Naive thymus-derived CD4-positive, alpha-beta T cell (primary cell): ENCODE results near the gene ARIH2. TPM values are rescaled to one million over a fixed set of nuclear protein-coding genes. Genes with fewer than 3 reads are reported as not detected.
A peak's percentile ranks its signal among the peaks of the same experiment; 100 is the strongest.

ENCODE experiments used
- ATAC-seq: fragments of 150-1000 bp; cut with Tn5 transposase; 2 replicates; pipeline ENCODE4 v1.10.0; 2021; ENCODE audit warnings: mild to moderate bottlenecking, moderate library complexity
- CTCF ChIA-PET: fragments of 350-600 bp; sonication (Branson Sonifier 250); formaldehyde crosslinking; loops from one replicate; lab custom pipeline; 2021; ENCODE audit warnings: antibody characterized with exemption; lab: Charles Lee
- POLR2A ChIA-PET: fragments of 350-600 bp; sonication (Branson Sonifier 250); formaldehyde crosslinking; loops from one replicate; lab custom pipeline; 2021; ENCODE audit warnings: antibody characterized with exemption, inconsistent platforms; lab: Charles Lee
- DNase-seq, 9 donors: peaks; one replicate each; pipeline versions ENCODE4 v3.0.0 to v3.0.0-alpha.2; 2020 to 2022; ENCODE audit warnings: mixed read lengths in 1 of 9
- H3K27ac ChIP-seq: one replicate; pipeline ENCODE4 v1.7.0; 2013; ENCODE audit warnings: mild to moderate bottlenecking, low read depth, low read length, moderate library complexity
- H3K27me3 ChIP-seq, 2 donors: one replicate each; pipeline ENCODE4 v1.7.0; 2013; ENCODE audit warnings: low read length in 2 of 2, mild to moderate bottlenecking in 2 of 2, moderate library complexity in 2 of 2; ENCODE audit not compliant: control insufficient read depth in 2 of 2, insufficient read depth in 2 of 2
- H3K36me3 ChIP-seq, 3 experiments: 1 replicate in 2 of 3; 2 replicates in 1 of 3; pipeline ENCODE4 v1.7.0; 2013; ENCODE audit warnings: low read length in 3 of 3, mild to moderate bottlenecking in 3 of 3, moderate library complexity in 1 of 3; ENCODE audit not compliant: insufficient read depth in 3 of 3, control insufficient read depth in 2 of 3
- H3K4me1 ChIP-seq, 2 donors: one replicate each; pipeline ENCODE4 v1.7.0; 2013; ENCODE audit warnings: low read length in 2 of 2, mild to moderate bottlenecking in 2 of 2, moderate library complexity in 1 of 2; ENCODE audit not compliant: control insufficient read depth in 2 of 2, insufficient read depth in 2 of 2
- H3K4me3 ChIP-seq: 2 replicates; pipeline ENCODE4 v1.7.0; 2013; ENCODE audit warnings: mild to moderate bottlenecking, low read length
- H3K9me3 ChIP-seq, 3 experiments: 1 replicate in 2 of 3; 2 replicates in 1 of 3; pipeline ENCODE4 v1.7.0; 2013; ENCODE audit warnings: low read length in 3 of 3; ENCODE audit not compliant: control insufficient read depth in 2 of 3
- H3K27ac Mint-ChIP-seq, 9 donors: one replicate each; pipeline ENCODE4 v1.8.0; 2020 to 2022; ENCODE audit warnings: mixed read lengths in 9 of 9, mild to moderate bottlenecking in 8 of 9, moderate library complexity in 5 of 9, inconsistent platforms in 2 of 9
- H3K27me3 Mint-ChIP-seq, 5 donors: one replicate each; pipeline ENCODE4 v1.8.0; 2021 to 2022; ENCODE audit warnings: mixed read lengths in 5 of 5, mild to moderate bottlenecking in 1 of 5
- H3K36me3 Mint-ChIP-seq, 5 donors: one replicate each; pipeline ENCODE4 v1.8.0; 2020 to 2022; ENCODE audit warnings: mixed read lengths in 5 of 5, mild to moderate bottlenecking in 3 of 5, inconsistent platforms in 1 of 5
- H3K4me1 Mint-ChIP-seq, 7 donors: one replicate each; pipeline ENCODE4 v1.8.0; 2020 to 2022; ENCODE audit warnings: mixed read lengths in 7 of 7, mild to moderate bottlenecking in 3 of 7, inconsistent platforms in 1 of 7
- H3K4me3 Mint-ChIP-seq, 10 donors: one replicate each; pipeline ENCODE4 v1.8.0; 2020 to 2022; ENCODE audit warnings: mild to moderate bottlenecking in 10 of 10, mixed read lengths in 10 of 10, moderate library complexity in 6 of 10, inconsistent platforms in 2 of 10
- H3K9me3 Mint-ChIP-seq, 11 donors: one replicate each; pipeline ENCODE4 v1.8.0; 2020 to 2022; ENCODE audit warnings: mixed read lengths in 11 of 11, mild to moderate bottlenecking in 4 of 11, inconsistent platforms in 1 of 11, moderate library complexity in 1 of 11
- intact Hi-C, 2 donors: fragments of 100-400 bp; cut with micrococcal nuclease; formaldehyde crosslinking; loops; one replicate each; pipeline ENCODE4 v1.15.1; 2023
- polyA plus RNA-seq, 2 donors: library from polyadenylated mRNA; unstranded; fragments of 300-500 nt; fragmentation: Illumina TruSeq; gene quantifications; one replicate each; pipeline ENCODE4 v1.2.3, GENCODE V29; 2021
- total RNA-seq, 6 experiments: library from RNA in 5 of 6; stranded (reverse) in 5 of 6; gene quantifications; 1 replicate in 5 of 6; 2 replicates in 1 of 6; pipeline ENCODE4 v1.2.3 and lab custom pipeline; 2021 to 2026

The ARIH2 gene
- total and polyA plus RNA-seq, 7 experiments from 2014 or later, result 103 to 189 (median 140) TPM

DNA sequence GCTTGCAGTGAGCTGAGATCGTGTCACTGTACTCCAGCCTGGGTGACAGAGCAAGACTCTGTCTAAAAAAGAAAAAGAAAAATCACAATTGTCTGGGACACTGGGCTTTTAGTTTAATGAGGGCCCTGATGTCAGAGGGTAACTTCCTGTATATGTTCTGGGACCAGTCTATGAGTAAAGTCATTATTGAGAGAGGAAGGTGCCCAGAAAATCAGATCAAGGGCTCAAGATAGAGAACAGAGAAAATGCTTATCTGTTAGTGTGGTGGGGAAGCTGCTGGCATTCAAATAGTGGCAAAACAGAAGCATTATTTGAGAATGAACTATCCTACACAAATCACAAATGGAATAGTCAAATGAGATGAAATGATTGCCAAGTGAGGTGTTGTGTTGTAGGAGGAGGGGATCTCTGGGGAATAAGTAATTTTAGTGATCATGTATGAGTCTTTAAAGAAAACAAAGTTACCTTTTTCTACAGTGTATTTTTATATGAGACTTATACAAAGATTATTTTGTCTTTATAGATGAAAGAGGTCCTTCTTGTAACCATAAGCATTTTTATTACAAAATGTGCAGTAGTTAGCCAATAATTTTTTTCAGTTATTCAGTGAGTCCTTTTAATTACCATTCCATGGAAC, 13.4 kb downstream of the ARIH2 start:
- Mint-ChIP-seq H3K9me3 (peaks cover 0 to 4% (median 0%) of the 10 kb centered on the region in 11 donors), H3K36me3 (peaks cover 17 to 54% (median 46%) of the 10 kb centered on the region in 5 donors), H3K27me3 (no peaks in the 10 kb centered on the region), H3K4me1 (peaks cover 38 to 82% (median 76%) of the 10 kb centered on the region in 7 donors), H3K4me3 (peak overlapping the region in 6 of 10 donors; percentile 13 to 50 (median 40)), H3K27ac (peak overlapping the region in 5 of 9 donors; percentile 1 to 73 (median 58))
- Histone ChIP-seq H3K36me3 (peaks cover 0 to 59% (median 13%) of the 10 kb centered on the region in 3 experiments), H3K27ac (no peak overlapping the region), H3K9me3 (no peaks in the 10 kb centered on the region), H3K27me3 (no peaks in the 10 kb centered on the region), H3K4me3 (no peak overlapping the region), H3K4me1 (peaks cover 17 to 22% of the 10 kb centered on the region in 2 donors)
- CTCF ChIA-PET, result interaction anchor here (0.7 to 0.9 kb wide), 2 partner anchors 9 to 687 kb away, joined by 4 to 6 read pairs; no protein-coding TSS in a partner anchor
- POLR2A ChIA-PET, result no interaction called here
- ATAC-seq (peak; percentile 39), DNase-seq (no peak)
- intact Hi-C loops, result loop anchor here (5.0 kb wide), 3 partner anchors 35 to 195 kb away; partner anchors contain the start of gene SLC25A20 (in 2 of the 2)

DNA sequence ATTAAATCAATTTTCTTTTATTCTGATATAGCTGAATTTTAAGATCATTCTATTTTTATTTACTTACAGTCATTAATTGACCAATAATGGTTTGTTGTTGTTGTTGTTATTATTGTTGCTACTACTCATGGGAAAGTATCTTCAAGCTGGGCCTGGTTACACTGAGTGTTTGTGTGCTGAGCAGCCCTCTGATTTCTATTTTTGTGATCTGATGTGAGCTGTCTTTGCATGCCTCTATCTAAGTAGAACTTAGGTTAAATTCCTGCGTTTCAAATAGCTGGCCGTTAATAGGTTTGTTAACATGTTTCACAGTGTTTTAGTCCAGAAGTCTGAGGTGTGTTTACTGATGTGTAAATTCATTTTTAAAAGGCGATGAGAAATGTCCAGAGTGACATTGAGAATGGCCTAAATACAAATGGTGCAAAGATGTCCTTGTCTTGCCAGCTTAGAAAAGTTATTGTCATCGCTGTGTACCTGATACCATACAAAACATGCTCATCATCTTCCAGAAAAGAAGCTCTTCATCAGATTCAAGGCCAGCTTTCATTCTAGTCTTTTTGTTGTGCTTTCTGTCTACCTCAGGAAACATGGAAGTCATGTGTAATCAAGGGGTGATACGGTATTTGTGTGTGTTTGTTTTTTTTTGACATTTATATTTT, 15.8 kb downstream of the ARIH2 start:
- peaks cover 8 to 48% (median 40%) of the 10 kb centered on the region in 5 donors for H3K36me3 Mint-ChIP-seq
- ATAC-seq, result no peak
- ChIA-PET CTCF (no interaction called here), POLR2A (interaction anchor here (0.6 to 0.7 kb wide), 3 partner anchors 11 to 386 kb away, joined by 3 to 5 read pairs (median 3); no protein-coding TSS in a partner anchor)
- H3K4me3 Mint-ChIP-seq, result no peak overlapping the region
- H3K27me3 Mint-ChIP-seq, result no peaks in the 10 kb centered on the region
- H3K4me1 ChIP-seq, result peaks cover 0 to 4% of the 10 kb centered on the region in 2 donors
- H3K9me3 ChIP-seq, result no peaks in the 10 kb centered on the region
- H3K27ac Mint-ChIP-seq, result peak overlapping the region in 1 of 9 donors; percentile 40
- intact Hi-C loops, result loop anchor here (5.0 kb wide), 3 partner anchors 33 to 197 kb away; partner anchors contain the start of gene SLC25A20 (in 2 of the 2)
- no peak overlapping the region for H3K27ac ChIP-seq
- H3K9me3 Mint-ChIP-seq, result peaks cover 0 to 4% (median 0%) of the 10 kb centered on the region in 11 donors
- no peak overlapping the region for H3K4me3 ChIP-seq
- H3K27me3 ChIP-seq, result no peaks in the 10 kb centered on the region
- H3K4me1 Mint-ChIP-seq, result peaks cover 26 to 73% (median 64%) of the 10 kb centered on the region in 7 donors
- peaks cover 0 to 41% (median 8%) of the 10 kb centered on the region in 3 experiments for H3K36me3 ChIP-seq
- DNase-seq, result no peak

DNA sequence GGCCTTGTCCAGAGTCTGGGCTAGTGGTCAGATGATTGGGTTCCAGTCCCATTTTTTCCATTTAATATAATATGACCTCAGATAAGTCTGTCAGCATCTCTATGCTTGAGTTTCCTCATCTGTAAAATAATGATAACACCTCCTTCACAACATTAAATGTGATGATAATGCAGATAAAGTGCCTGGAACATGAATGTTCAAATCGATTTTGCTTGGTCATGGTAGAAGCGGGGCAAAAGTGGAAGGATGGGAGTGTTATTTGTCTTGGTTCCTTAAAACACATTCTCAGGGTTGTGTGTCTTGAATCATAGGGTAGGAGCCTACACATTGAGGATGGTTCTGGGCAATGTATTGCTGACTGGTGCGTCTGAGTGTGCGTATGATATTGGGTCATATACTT, 16.9 kb downstream of the ARIH2 start:
- peaks cover 20 to 63% (median 56%) of the 10 kb centered on the region in 7 donors for H3K4me1 Mint-ChIP-seq
- H3K36me3 Mint-ChIP-seq, result peaks cover 4 to 42% (median 34%) of the 10 kb centered on the region in 5 donors
- no peaks in the 10 kb centered on the region for H3K27me3 Mint-ChIP-seq
- peaks cover 0 to 37% (median 8%) of the 10 kb centered on the region in 3 experiments for H3K36me3 ChIP-seq
- H3K9me3 ChIP-seq, result no peaks in the 10 kb centered on the region
- ChIA-PET POLR2A (no interaction called here), CTCF (no interaction called here)
- peak overlapping the region in 1 of 9 donors; percentile 32 for H3K27ac Mint-ChIP-seq
- no peaks in the 10 kb centered on the region for H3K27me3 ChIP-seq
- DNase-seq (no peak), ATAC-seq (peak; percentile 43)
- H3K4me3 ChIP-seq, result no peak overlapping the region
- H3K27ac ChIP-seq, result no peak overlapping the region
- no peaks in the 10 kb centered on the region for H3K4me1 ChIP-seq
- H3K9me3 Mint-ChIP-seq, result peaks cover 0 to 5% (median 0%) of the 10 kb centered on the region in 11 donors
- no peak overlapping the region for H3K4me3 Mint-ChIP-seq
- intact Hi-C loops, result no loop called here

DNA sequence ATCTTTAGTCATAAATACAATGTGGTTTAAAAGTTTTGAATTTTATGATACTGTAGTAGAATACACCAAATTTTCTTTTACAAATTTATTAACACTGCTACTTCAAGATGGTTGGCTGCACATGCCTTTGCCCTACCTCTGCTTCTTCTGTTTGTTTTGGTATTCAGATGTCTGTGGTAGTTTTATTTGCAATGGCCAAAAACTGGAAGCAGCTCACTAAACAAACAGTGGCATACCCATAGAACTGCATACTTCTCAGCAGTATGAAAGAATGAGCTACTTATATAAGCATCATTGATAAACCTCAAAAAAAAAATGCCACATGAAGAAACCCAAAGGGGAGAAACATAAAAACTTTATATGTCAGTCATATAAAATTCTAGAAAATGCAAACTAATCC, 19.5 kb downstream of the ARIH2 start:
- Mint-ChIP-seq H3K27me3 (no peaks in the 10 kb centered on the region), H3K27ac (peak overlapping the region in 4 of 9 donors; percentile 6 to 45 (median 17)), H3K4me3 (no peak overlapping the region), H3K36me3 (peaks cover 4 to 30% (median 25%) of the 10 kb centered on the region in 5 donors), H3K9me3 (peaks cover 0 to 2% (median 0%) of the 10 kb centered on the region in 11 donors), H3K4me1 (peaks cover 13 to 52% (median 45%) of the 10 kb centered on the region in 7 donors)
- CTCF ChIA-PET, result no interaction called here
- peaks cover 0 to 29% (median 5%) of the 10 kb centered on the region in 3 experiments for H3K36me3 ChIP-seq
- H3K27ac ChIP-seq, result no peak overlapping the region
- DNase-seq (no peak), ATAC-seq (no peak)
- no peaks in the 10 kb centered on the region for H3K4me1 ChIP-seq
- POLR2A ChIA-PET, result interaction anchor here (0.6 to 0.7 kb wide), 2 partner anchors 23 to 676 kb away, joined by 3 to 4 read pairs; no protein-coding TSS in a partner anchor
- H3K9me3 ChIP-seq, result no peaks in the 10 kb centered on the region
- no peak overlapping the region for H3K4me3 ChIP-seq
- H3K27me3 ChIP-seq, result no peaks in the 10 kb centered on the region
- intact Hi-C loops, result no loop called here

DNA sequence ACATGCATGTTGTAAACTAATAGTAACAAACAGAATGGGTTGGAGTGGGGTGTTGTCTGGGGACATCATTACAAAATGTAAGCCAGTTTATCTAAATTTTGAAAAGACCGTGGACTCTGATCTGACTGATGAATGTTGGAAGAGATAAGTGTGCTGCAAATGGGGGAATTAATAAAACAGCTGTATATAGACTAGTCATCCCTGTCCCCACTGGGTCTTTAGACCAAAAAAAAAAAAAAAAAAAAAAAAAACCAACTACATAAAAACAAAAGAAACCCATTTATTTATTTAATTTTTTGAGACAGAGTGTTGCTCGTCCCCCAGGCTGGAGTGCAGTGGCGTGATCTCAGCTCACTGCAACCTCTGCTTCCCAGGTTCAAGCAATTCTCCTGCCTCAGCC, 20.0 kb downstream of the ARIH2 start:
- Mint-ChIP-seq H3K27ac (peak overlapping the region in 4 of 9 donors; percentile 6 to 45 (median 25)), H3K4me1 (peaks cover 15 to 53% (median 48%) of the 10 kb centered on the region in 7 donors), H3K36me3 (peaks cover 4 to 32% (median 24%) of the 10 kb centered on the region in 5 donors), H3K27me3 (no peaks in the 10 kb centered on the region), H3K4me3 (no peak overlapping the region), H3K9me3 (peaks cover 0 to 2% (median 0%) of the 10 kb centered on the region in 11 donors)
- peaks cover 0 to 29% (median 3%) of the 10 kb centered on the region in 3 experiments for H3K36me3 ChIP-seq
- no peaks in the 10 kb centered on the region for H3K9me3 ChIP-seq
- no peaks in the 10 kb centered on the region for H3K27me3 ChIP-seq
- ATAC-seq (no peak), DNase-seq (no peak)
- POLR2A ChIA-PET, result interaction anchor here (0.6 kb wide), 1 partner anchor 23 kb away, joined by 4 read pairs; no protein-coding TSS in a partner anchor
- CTCF ChIA-PET, result no interaction called here
- no peaks in the 10 kb centered on the region for H3K4me1 ChIP-seq
- H3K27ac ChIP-seq, result no peak overlapping the region
- intact Hi-C loops, result no loop called here
- no peak overlapping the region for H3K4me3 ChIP-seq

DNA sequence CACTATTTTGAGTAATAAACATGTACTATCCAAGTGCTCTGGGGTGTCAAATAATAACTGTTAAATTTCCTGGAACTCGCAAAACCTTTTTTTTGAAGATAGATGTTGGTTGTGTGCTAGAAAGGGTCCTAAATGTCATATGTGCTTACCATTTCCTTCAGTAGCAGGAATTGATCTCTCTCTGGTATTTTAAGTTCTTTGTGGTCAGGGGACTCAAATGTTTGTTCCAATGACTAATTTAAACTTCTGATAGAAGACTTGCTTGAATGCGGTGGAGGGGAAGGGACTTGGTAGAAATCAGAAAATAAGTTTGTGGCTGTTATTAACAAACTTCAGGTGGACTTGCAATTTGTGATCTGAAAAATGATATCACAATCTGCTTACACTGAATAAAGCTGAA, 26.8 kb downstream of the ARIH2 start:
- H3K36me3 ChIP-seq, result peaks cover 0 to 30% (median 3%) of the 10 kb centered on the region in 3 experiments
- H3K27me3 Mint-ChIP-seq, result no peaks in the 10 kb centered on the region
- no peaks in the 10 kb centered on the region for H3K4me1 ChIP-seq
- no peak overlapping the region for H3K4me3 ChIP-seq
- CTCF ChIA-PET, result no interaction called here
- DNase-seq (no peak), ATAC-seq (no peak)
- no peaks in the 10 kb centered on the region for H3K9me3 Mint-ChIP-seq
- POLR2A ChIA-PET, result no interaction called here
- intact Hi-C loops, result no loop called here
- H3K27ac Mint-ChIP-seq, result peak overlapping the region in 7 of 9 donors; percentile 20 to 75 (median 44)
- H3K4me1 Mint-ChIP-seq, result peaks cover 7 to 40% (median 26%) of the 10 kb centered on the region in 7 donors
- no peak overlapping the region for H3K27ac ChIP-seq
- H3K36me3 Mint-ChIP-seq, result peaks cover 0 to 21% (median 4%) of the 10 kb centered on the region in 5 donors
- no peaks in the 10 kb centered on the region for H3K27me3 ChIP-seq
- H3K9me3 ChIP-seq, result no peaks in the 10 kb centered on the region
- no peak overlapping the region for H3K4me3 Mint-ChIP-seq
